Measurements from ENCODE around the gene KIF5B.

DNA sequence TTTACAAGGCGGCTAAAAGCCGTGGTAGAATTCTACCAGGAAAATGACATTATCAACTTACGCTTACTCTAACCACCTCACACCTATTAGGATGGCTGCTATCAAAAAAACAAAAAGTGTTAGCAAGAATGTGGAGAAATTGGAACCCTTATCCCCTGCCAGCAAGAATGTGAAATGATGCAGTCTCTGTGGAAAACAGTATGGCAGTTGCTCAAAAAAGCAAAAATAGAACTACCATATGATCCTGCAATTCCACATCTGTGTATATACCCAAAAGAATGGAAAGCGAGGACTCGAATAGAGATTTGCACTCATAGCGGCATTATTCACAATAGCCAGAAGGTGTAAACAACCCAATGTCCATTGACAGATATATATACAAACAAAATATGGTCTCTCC lies 61.3 kb downstream of the KIF5B start:
- TF ChIP-seq, protein P1, sequence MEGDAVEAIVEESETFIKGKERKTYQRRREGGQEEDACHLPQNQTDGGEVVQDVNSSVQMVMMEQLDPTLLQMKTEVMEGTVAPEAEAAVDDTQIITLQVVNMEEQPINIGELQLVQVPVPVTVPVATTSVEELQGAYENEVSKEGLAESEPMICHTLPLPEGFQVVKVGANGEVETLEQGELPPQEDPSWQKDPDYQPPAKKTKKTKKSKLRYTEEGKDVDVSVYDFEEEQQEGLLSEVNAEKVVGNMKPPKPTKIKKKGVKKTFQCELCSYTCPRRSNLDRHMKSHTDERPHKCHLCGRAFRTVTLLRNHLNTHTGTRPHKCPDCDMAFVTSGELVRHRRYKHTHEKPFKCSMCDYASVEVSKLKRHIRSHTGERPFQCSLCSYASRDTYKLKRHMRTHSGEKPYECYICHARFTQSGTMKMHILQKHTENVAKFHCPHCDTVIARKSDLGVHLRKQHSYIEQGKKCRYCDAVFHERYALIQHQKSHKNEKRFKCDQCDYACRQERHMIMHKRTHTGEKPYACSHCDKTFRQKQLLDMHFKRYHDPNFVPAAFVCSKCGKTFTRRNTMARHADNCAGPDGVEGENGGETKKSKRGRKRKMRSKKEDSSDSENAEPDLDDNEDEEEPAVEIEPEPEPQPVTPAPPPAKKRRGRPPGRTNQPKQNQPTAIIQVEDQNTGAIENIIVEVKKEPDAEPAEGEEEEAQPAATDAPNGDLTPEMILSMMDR (conservative IDR thresholded peaks at IDR 0.05; ENCODE audit: low read depth, low read length): no peak
- TF ChIP-seq EZH2 (IDR thresholded peaks at IDR 0.05; ENCODE audit: low read length, unreplicated experiment): no peak
- no peak for TF ChIP-seq EZH2phosphoT487 (IDR thresholded peaks at IDR 0.05; ENCODE audit: borderline replicate concordance, low read length)

All from PC-3 (cell line).